Endothelial cell of umbilical vein (primary cell): ENCODE measurements around the gene PECR. TPM values are rescaled to one million over a fixed set of nuclear protein-coding genes. Genes with fewer than 3 reads are reported as not detected.

Experiments used
- BruUV-seq: library from RNA; stranded (reverse); fragments of 400-500 nt; replicated peaks from 2 replicates; lab custom pipeline; 2021; lab: Mats Ljungman, UMichigan
- CTCF ChIA-PET: fragments of 300-600, 350-600 bp; sonication (Branson Sonifier 250); formaldehyde crosslinking; loops from one replicate; lab custom pipeline; 2021; ENCODE audit warnings: antibody characterized with exemption, inconsistent platforms; lab: Charles Lee
- POLR2A ChIA-PET: fragments of 300-600, 350-600 bp; sonication (Branson Sonifier 250); formaldehyde crosslinking; loops from one replicate; lab custom pipeline; 2021; ENCODE audit warnings: antibody characterized with exemption, inconsistent platforms; lab: Charles Lee
- DNase-seq: peaks from one replicate; pipeline ENCODE4 v3.0.0-alpha.2; 2011; ENCODE audit warnings: low read depth, low spot score
- FAIRE-seq: peaks from 2 replicates; lab custom pipeline; 2011; peaks lifted over from hg19 to GRCh38; lab: Jason Lieb, UNC
- H2AFZ ChIP-seq: 2 replicates; pipeline ENCODE4 v1.6.0; 2012; ENCODE audit warnings: low read depth, low read length, control low read depth, inconsistent platforms
- H3K27ac ChIP-seq: 2 replicates; pipeline ENCODE4 v1.5.1; 2011; ENCODE audit warnings: low read depth, mild to moderate bottlenecking, control low read depth, low read length, moderate library complexity; ENCODE audit not compliant: insufficient read depth
- H3K27me3 ChIP-seq, 2 experiments: 2 replicates each; pipeline versions ENCODE4 v1.6.0 to v1.6.1; 2011; ENCODE audit warnings: low read length in 2 of 2, mixed read lengths in 1 of 2; ENCODE audit not compliant: control insufficient read depth in 2 of 2, insufficient read depth in 2 of 2
- H3K36me3 ChIP-seq, 2 experiments: 2 replicates in 1 of 2; 3 replicates in 1 of 2; pipeline ENCODE4 v1.5.1; 2011; ENCODE audit warnings: low read length in 2 of 2, mild to moderate bottlenecking in 1 of 2, moderate library complexity in 1 of 2; ENCODE audit not compliant: control insufficient read depth in 2 of 2, insufficient read depth in 2 of 2; ENCODE audit errors: extremely low read depth in 1 of 2
- H3K4me1 ChIP-seq: 3 replicates; pipeline ENCODE4 v1.5.1; 2011; ENCODE audit warnings: mild to moderate bottlenecking, low read length; ENCODE audit not compliant: control insufficient read depth, insufficient read depth; ENCODE audit errors: extremely low read depth
- H3K4me2 ChIP-seq: 2 replicates; pipeline ENCODE4 v1.6.1; 2011; ENCODE audit warnings: low read length, control low read depth, mixed read lengths; ENCODE audit not compliant: insufficient read depth
- H3K4me3 ChIP-seq, 3 experiments: fragments of 200-600 bp in 1 of 3; sonication (generic), shearing (Covaris generic) in 1 of 3; replicated peaks in 1 of 3; 2 replicates each; pipeline ENCODE4 v1.5.1; 2011 to 2016; ENCODE audit warnings: control low read depth in 3 of 3, low read length in 3 of 3, mild to moderate bottlenecking in 2 of 3, inconsistent platforms in 1 of 3, low read depth in 1 of 3, moderate library complexity in 1 of 3; ENCODE audit not compliant: insufficient read depth in 1 of 3
- H3K79me2 ChIP-seq: 2 replicates; pipeline ENCODE4 v1.6.0; 2012; ENCODE audit warnings: low read length, inconsistent platforms; ENCODE audit not compliant: control insufficient read depth, insufficient read depth
- H3K9ac ChIP-seq: replicated peaks from 2 replicates; pipeline ENCODE3; 2011; ENCODE audit warnings: low read length, control low read depth; ENCODE audit not compliant: insufficient read depth; ENCODE audit errors: extremely low read depth
- H3K9me1 ChIP-seq: replicated peaks from 3 replicates; pipeline ENCODE4 v1.6.0; 2011; ENCODE audit warnings: mild to moderate bottlenecking, low read length; ENCODE audit not compliant: control insufficient read depth, insufficient read depth; ENCODE audit errors: extremely low read depth
- H3K9me3 ChIP-seq: replicated peaks from 2 replicates; pipeline ENCODE4 v1.5.1; 2012; ENCODE audit warnings: low read length, inconsistent platforms; ENCODE audit not compliant: control insufficient read depth, insufficient read depth
- H4K20me1 ChIP-seq: replicated peaks from 2 replicates; pipeline ENCODE3; 2011; ENCODE audit warnings: mild to moderate bottlenecking, low read length; ENCODE audit not compliant: control insufficient read depth, insufficient read depth; ENCODE audit errors: extremely low read depth
- CTCF ChIP-seq, 2 donors: IDR thresholded peaks; 1 replicate in 1 of 2; 2 replicates in 1 of 2; pipeline ENCODE4 v1.5.1; 2011; ENCODE audit warnings: low read length in 2 of 2, mild to moderate bottlenecking in 2 of 2, moderate library complexity in 2 of 2, control low read depth in 1 of 2, inconsistent platforms in 1 of 2, low read depth in 1 of 2; ENCODE audit not compliant: insufficient read depth in 1 of 2; ENCODE audit errors: extremely low read depth in 1 of 2
- EZH2 ChIP-seq: IDR thresholded peaks from 2 replicates; pipeline ENCODE4 v1.6.1; 2012; ENCODE audit warnings: borderline replicate concordance, low read depth, mild to moderate bottlenecking, moderate library complexity, low read length, inconsistent platforms; ENCODE audit not compliant: severe bottlenecking
- FOS ChIP-seq: IDR thresholded peaks from 2 replicates; pipeline ENCODE4 v1.6.1; 2011; ENCODE audit warnings: mild to moderate bottlenecking, low read length, moderate library complexity, borderline replicate concordance; ENCODE audit not compliant: insufficient read depth
- GATA2 ChIP-seq: IDR thresholded peaks from 2 replicates; pipeline ENCODE4 v1.7.0; 2011; ENCODE audit warnings: low read depth, mild to moderate bottlenecking, moderate library complexity, mixed read lengths, low read length; ENCODE audit not compliant: insufficient read length, insufficient read depth
- JUN ChIP-seq: IDR thresholded peaks from 2 replicates; pipeline ENCODE4 v1.6.1; 2011; ENCODE audit warnings: borderline replicate concordance, low read depth; ENCODE audit not compliant: insufficient read length, insufficient read depth
- MYC ChIP-seq: IDR thresholded peaks from one replicate; pipeline ENCODE4 v1.6.1; 2011; ENCODE audit warnings: mild to moderate bottlenecking, low read depth, low read length
- POLR2A ChIP-seq: IDR thresholded peaks from 2 replicates; pipeline ENCODE4 v1.6.1; 2012; ENCODE audit warnings: low read depth, mild to moderate bottlenecking, control low read depth, low read length
- POLR2AphosphoS5 ChIP-seq: IDR thresholded peaks from 2 replicates; pipeline ENCODE4 v1.6.1; 2012; ENCODE audit warnings: low read depth, mild to moderate bottlenecking, control low read depth, low read length, moderate library complexity; ENCODE audit not compliant: insufficient read depth
- dilution Hi-C: fragments of 300-500 bp; cut with MboI; formaldehyde crosslinking; loops from one replicate; pipeline ENCODE4 v1.15.0; 2019; ENCODE audit warnings: low sequenced_read_pairs; ENCODE audit not compliant: extremely low pct_ligation_motif_present
- intact Hi-C: fragments of 100-400 bp; cut with micrococcal nuclease; formaldehyde crosslinking; loops from one replicate; pipeline ENCODE4 v1.10.0; 2022
- polyA plus RNA-seq, 4 experiments: library from polyadenylated mRNA; depleted of rRNA in 3 of 4; stranded (reverse) in 3 of 4; unstranded in 1 of 4; fragments of >200 nt; gene quantifications; 2 replicates each; pipeline versions ENCODE4 v1.2.1 to v1.2.3, GENCODE V29; 2011 to 2012; ENCODE audit warnings: missing spikeins in 1 of 4
- total RNA-seq: library from RNA; stranded (reverse); gene quantifications from 2 replicates; pipeline ENCODE4 v1.2.3, GENCODE V29; 2021
- TF ChIP-seq, protein P1 (sequence below): IDR thresholded peaks from 2 replicates; pipeline ENCODE4 v1.6.1; 2011; ENCODE audit not compliant: insufficient read depth, insufficient read length

Gene PECR
- total and polyA plus RNA-seq, 2 donors (not counting 3 experiments of a cell fraction or from before 2014, with no cell fraction given): 4.1 to 6.2 TPM

DNA sequence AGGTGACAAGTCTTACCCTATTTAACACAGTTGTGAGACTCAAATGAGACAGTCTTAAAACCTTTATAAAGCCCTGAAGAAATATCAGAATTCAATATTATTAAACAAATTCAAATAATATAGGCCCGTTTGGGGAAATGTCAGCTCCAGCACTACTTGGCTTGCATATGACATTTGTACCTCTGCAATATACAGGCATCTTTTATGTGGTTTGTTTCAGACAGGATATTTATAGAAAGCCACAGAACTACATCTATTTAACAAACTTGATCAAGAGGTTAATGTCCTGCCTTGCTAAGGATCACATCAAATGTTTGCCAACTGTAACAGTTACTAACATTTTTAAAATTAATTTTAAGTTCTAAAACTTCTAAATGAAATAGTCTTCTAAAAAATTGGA lies 65.0 kb downstream of the PECR start:
- no peaks in the 10 kb centered on the region for H3K36me3 ChIP-seq
- BruUV-seq: no TSS peak
- H3K4me2 ChIP-seq: no peak overlapping the region
- no peak overlapping the region for H3K4me3 ChIP-seq
- H3K9me3 ChIP-seq: no peaks in the 10 kb centered on the region
- POLR2A ChIA-PET: no interaction called here
- no peak for DNase-seq
- H2AFZ ChIP-seq: no peak overlapping the region
- CTCF ChIA-PET: interaction anchor here (1.0 to 2.2 kb wide), 3 partner anchors 9 to 67 kb away, joined by 4 to 9 read pairs (median 6); no protein-coding TSS in a partner anchor
- H4K20me1 ChIP-seq: no peaks in the 10 kb centered on the region
- dilution Hi-C loops: no loop called here
- no peaks in the 10 kb centered on the region for H3K79me2 ChIP-seq
- FAIRE-seq: no peak
- H3K27me3 ChIP-seq: no peaks in the 10 kb centered on the region
- TF ChIP-seq, protein P1, sequence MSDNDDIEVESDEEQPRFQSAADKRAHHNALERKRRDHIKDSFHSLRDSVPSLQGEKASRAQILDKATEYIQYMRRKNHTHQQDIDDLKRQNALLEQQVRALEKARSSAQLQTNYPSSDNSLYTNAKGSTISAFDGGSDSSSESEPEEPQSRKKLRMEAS: no peak
- TF ChIP-seq POLR2AphosphoS5 (no peak), GATA2 (no peak), FOS (no peak), EZH2 (no peak), POLR2A (no peak), JUN (no peak), CTCF (IDR thresholded peaks at IDR 0.05; ENCODE audit: extremely low read depth in 1 of 2, insufficient read depth in 1 of 2, low read depth in 1 of 2, low read length in 2 of 2) (no peak), MYC (no peak)
- peaks cover 7% of the 10 kb centered on the region for H3K4me1 ChIP-seq
- intact Hi-C loops: no loop called here
- H3K27ac ChIP-seq: no peak overlapping the region
- H3K9me1 ChIP-seq: no peaks in the 10 kb centered on the region
- H3K9ac ChIP-seq: no peak overlapping the region
